Medulla oblongata (tissue), 1 donor: Measurements from ENCODE around the gene ALDH4A1.

ENCODE experiments used
- DNase-seq: peaks from one replicate; pipeline ENCODE4 v3.0.0-alpha.2; 2015; ENCODE audit errors: extremely low spot score

Gene ALDH4A1, protein sequence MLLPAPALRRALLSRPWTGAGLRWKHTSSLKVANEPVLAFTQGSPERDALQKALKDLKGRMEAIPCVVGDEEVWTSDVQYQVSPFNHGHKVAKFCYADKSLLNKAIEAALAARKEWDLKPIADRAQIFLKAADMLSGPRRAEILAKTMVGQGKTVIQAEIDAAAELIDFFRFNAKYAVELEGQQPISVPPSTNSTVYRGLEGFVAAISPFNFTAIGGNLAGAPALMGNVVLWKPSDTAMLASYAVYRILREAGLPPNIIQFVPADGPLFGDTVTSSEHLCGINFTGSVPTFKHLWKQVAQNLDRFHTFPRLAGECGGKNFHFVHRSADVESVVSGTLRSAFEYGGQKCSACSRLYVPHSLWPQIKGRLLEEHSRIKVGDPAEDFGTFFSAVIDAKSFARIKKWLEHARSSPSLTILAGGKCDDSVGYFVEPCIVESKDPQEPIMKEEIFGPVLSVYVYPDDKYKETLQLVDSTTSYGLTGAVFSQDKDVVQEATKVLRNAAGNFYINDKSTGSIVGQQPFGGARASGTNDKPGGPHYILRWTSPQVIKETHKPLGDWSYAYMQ

DNA sequence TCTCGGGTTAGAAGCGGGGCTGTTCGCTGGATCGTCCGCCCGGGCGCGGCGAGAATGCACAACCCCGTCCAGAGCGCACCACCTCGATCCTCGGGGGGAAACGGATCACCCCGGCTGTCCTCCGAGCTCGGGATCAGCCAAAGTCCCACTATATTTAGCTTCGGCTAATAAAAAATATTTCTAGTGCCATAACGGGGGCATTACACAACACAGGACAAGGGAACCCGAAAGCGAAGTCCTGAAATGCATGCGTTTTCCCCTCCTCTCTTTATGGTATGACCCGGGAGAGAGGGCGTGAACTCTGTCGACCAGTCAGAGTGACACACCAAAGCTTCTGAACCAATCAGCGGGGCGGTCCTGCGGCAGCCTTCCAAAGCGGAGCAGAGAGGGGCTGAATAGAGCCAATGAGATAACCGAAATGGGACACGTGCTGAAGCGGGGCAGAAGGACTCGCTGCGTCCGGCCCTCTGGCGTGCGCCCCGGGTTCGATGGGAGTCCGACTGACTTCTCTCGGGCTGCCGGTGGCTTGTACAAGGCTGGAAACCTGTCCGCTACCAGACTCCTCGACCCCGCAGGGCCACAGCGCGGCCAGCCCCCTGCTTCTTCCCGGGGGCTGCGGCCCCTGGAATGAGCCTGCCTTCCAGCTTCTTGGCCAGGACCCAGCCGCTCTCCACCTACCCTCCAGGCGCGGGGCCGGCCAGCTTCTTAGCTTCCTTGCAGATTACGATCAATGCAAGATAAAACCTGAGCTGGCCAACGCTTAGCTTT is at the start of gene ALDH4A1:
ALDH4A1 (minus strand) TSS at position 33 of the 768 bp plus-strand sequence; CDS start at position 1, 32 bp downstream.
- peak; percentile 98 for DNase-seq

DNA sequence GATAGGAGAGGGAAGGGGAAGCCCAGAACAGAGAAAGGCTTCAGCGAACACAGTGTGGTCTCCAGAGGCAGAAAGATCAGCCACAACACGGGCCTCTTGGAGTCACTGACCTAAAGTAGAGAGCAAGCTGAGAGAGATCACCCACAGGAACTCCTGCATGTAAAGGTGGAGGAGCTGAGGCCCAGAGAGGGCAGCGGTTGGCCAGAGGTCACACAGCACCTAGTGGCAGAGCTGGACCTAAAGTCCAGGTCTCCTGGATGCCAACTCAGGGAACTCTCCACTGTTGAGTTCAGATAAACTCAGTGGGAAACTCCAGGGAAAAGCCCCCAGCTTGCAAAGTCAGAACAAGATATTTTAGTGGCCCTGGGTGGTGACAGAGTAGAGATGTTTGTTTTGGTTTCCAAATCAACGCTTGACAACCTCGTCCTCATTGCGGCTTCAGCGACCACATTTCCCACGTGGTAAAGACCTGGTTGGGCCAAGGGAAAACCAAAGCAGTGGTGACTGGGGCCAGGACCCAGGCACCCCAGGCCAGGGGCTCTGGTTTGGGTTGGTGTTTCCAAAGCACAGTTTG is 49.5 kb upstream of the ALDH4A1 start:
- DNase-seq = no peak

DNA sequence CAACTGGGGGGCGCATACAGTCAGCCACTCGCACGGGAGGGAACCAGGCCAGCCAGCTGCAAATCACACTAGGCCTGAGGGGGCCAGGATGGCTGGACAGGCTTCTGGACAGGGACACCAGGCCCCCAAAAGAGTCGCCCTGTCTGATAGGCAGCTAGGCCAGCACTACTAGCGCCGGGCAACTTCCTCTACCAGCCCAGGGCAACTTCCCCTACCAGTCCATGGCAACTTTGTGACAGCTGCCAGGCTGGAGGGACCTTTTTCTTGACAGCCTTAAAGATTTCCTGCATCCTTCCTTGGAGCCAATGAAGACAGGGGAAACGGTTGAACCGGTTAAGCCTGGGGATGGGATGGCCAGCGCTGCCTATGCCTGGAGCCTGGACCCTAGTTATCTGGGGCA is 49.1 kb upstream of the ALDH4A1 start:
- DNase-seq = peak; percentile 48

DNA sequence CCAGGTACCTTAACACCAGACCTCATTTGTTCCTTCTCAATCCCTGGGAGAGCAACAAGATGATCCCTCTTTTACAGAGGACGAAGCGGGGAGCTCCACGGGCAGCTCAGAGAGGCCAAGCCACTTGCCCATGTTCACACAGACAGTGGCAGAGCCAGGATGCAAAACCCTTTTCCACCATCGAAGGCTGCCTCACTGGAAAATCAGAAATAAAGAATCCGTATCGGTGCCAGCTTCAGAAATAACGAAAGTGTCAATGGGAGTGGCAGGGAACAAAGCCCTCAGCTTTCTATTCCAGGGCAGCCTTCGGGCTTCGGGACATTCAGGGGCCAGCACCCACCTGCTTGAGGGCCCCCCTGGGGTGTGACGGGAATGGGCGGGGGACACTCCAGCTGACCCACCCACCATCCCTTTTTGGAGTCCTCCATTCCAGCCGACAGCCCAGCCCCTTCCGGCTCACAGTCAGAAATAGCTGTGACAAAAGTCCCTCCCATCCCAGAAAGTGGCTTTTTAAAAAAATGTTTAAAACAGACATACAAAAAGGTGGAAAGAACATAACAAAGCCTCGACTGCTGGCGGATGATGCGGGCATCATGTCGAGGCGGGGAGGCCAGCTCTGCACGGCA is 48.2 kb upstream of the ALDH4A1 start:
- peak; percentile 45 for DNase-seq

DNA sequence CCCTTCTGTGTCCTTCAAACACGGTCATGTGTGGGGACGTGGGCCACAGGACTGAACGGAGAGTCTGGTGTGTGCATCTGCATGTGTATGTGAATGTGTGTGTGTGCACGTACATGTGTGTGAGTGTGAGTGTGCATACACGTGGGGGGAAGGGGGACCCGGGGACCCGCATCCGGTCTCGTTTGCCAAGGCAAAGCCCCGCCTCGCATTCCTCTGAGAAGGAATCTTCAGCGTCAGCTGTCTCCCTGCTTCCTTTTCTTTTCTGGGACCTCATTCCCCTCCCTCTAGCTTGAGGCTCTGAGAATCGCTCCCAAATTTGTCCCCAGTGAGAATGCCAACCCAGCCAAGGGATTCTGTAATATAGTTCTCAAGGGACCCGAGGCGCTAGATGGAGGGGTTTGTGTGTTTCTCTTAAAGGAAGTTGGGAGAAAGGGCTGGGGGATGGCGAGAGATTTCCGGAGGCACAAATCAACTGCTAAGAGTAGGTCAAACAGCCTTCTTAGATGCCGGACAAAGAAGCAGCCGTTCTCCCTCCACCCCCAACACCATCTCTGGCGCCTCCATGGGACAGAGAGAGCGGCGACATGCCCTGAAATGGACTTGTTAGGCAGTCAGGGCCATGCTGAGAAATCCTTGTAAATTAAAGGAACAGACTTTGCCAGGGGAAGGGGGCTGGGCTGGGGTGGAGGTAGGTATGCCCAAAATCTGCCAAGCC is 47.5 kb upstream of the ALDH4A1 start:
- peak; percentile 86 for DNase-seq

DNA sequence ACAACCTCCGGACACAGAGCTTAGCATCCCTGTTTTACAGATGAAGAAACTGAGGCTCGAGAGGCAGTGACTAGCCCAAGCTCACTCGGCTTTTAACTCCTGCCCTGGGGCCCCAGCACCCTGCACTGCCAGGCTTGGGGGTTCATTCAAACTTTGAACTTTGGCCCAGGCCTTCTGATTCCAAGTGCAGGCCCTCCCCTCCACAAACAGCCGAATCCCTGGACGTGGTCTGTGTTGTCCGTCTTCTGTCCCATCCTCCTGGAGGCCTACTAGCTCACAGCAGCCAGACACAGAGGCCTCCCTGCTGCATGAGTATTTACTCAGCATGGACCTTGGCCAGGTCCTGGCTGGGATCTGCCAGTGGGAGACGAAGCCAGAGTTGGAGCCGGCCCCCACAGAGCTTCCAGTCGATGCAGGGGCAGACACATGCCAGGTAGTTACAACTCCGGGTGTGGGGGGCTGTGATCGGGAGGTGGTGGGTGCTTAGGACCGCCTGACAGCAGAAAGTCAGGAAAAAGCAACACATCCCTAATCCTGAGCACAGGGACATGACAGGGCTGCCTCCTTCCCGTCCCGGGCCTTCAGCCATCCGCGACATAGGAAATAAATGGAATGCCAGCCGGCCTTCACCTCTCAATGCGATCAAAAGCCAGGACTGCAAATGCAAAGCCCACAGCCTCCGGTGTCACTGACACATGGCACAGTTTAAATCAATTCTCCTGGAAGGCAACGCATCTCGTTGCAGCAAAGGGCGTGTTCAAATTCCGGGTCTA is 46.7 kb upstream of the ALDH4A1 start:
- peak; percentile 42 for DNase-seq

DNA sequence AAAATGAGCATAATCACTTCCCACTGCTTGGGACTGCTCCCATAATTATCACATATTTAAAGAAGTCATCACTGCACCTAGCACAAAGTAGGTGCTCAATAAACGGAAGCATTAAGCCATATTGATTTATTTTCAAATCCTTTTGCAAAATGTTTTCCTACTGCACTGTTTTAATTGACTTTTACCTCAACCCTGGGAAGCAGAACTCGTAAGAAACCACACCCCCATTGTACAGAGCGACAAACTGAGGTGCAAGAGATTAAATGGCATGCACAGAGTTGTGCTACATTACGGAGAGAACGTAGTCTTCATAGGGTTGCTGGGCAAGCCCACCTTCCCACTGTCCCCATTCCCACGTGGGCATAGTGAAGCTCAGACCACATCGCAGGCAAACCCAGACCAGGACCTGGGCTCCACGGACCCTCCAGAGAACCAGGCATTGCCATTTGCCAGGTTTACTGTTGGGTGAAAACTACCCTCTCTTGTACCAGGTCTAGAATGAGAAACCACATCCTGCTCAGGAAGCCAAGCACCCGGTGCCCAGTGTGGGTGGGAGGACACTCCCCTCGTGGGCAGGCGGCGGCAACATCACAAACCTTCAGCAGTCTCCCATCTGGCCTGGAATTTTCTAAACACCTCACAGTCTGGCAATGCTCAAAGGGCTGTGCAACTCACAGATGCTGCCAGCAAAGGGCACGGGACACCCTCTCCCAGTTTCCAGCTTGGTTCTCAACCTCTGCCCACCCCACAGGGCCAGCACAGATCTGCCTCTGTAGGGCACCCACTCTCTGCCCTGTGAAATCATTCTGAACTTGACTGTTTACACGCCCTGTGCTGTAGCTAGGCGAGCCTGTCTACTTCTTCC is 45.9 kb upstream of the ALDH4A1 start:
- DNase-seq = no peak

DNA sequence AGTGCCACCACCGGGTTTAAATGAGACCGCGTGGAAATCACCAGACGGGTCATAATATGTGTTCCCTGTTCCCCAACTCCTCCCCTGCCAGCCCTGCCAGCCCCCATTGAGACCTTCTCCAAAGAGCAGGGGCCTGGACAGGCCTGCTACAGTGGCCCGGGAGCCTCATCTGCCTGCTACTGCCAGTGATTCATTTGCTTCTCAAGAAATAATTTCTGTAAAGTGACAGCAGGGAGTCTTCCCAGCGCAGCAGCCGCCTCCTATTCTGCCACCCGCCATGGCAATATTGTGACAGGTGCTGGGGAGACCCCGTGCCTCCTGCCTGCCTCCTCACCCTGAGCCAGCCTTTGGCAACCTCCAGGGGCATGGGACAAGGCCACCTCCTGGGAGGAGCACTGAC is 45.2 kb upstream of the ALDH4A1 start:
- DNase-seq = no peak

DNA sequence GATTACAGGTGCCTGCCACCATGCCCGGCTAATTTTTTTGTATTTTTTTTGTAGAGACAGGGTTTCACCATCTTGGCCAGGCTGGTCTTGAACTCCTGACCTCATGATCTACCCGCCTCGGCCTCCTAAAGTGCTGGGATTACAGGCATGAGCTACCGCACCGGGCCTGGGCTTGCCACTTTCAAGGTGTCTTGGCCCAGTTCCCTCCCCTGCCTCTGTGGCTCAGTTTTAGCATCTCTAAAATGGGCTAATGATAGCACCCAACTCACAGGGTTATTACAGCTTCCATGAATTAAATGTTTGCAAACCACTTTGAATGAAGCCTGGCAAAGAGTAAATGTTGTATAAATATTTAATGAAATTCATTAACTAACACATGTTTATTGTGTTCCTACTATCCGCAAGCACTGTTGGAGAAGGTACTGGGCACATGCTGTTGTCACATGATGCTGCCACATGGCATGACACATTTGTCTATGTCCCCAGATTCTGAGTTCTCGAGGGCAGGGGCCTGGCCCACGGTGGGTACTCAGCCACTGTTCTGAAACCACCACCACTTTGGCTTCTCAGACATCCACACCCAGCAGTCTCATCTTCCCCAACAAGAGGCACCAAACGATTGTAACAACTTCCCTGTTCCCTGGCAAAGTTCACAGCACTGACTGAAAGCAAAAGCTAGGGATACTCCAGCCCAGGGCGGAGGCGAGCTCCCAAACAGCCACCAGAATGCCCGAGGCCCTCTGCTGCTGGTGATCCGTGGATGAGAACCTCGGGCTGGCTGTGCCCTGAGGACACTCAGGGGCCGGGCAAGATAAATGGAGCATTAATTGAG is 44.4 kb upstream of the ALDH4A1 start:
- DNase-seq = no peak

DNA sequence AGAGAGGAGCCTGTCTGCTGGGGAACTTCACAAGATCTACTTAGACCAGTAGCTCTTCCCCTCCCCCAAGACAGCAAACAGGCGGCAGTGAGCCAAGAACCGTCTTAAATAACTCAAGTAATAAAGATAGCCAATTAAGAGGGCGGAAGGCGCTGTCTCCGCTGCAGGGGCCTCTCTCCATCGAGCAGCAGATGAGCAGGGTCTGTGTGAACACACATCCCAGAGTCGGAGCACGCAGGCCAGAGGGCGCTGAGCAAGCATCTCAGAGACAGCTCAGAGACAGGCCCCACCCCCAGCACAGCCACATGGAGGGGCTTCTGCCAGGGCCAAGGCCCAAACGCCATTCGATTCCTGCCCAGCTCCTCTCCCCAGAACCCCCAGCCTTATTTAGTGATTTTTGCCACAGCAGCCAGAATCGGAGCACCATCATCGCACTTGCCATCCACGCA is 43.1 kb upstream of the ALDH4A1 start:
- DNase-seq = no peak

DNA sequence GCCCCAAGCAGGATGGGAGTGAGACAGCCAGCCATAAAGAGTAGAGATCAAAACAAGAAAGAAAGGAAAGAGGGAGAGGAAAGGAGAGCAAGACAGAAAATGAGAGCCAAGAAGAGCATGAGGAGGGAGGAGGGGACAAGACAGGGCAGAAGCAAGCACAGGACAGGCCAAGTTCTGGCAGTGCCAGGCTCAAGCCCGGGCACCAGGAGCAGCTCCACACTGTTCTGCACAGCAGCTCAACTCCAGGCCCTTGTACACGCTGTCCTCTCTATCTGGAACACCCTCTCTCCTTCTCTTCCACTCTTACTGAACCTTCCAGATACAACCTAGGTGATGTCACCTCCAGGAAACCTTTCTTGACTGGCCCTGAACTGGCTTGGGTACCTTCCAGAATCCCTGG is 42.5 kb upstream of the ALDH4A1 start:
- peak; percentile 73 for DNase-seq

DNA sequence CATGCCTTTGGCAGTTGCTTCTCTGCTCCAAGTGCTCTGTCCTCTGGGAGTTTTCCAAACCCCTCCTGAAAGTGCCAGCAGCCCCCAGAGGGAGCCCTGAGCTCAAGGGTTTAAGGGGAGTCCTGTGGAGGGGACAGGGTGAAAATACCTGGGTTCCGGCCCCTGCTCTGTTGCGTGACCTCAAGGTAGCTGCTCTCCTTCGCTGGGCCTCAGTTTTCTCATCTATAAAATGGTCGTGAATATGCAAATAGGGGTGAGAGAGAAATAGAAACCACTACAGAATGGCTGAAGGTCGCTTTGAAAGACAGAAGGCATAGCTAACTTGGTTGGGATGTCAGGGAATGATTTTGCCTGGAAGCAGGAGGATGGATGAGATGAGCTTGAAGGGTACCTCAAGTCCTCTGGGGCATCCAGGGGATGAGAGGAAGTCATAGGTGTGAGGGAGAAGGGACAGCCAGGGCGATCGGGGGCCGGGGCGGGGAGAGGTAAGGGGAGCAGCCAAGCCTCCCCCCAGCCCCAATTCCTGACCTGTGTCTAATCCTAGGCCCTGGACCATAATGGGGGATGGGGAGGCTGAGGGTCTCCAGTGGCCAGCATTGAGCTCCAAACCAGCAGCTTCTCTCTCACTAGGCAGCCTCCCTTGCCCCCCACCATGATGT is 41.7 kb upstream of the ALDH4A1 start:
- DNase-seq = no peak

DNA sequence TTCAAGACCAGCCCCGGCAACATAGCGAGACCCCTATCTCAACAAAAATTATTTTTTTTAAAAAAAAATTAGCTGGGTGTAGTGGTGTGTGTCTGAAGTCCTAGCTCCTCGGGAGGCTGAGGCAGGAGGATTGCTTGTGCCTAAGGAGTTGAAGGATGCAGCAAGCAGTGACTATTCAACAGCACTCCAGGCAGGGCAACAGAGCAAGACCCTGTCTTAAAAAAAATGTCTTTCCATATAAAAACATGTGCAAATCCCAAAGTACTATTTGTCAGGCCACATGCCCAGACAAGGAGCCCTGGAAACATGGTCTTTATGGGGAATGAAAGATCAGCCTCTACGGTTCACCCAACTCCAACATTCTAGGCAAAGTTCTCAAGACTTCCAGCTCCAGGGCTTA is 40.8 kb upstream of the ALDH4A1 start:
- DNase-seq = no peak

DNA sequence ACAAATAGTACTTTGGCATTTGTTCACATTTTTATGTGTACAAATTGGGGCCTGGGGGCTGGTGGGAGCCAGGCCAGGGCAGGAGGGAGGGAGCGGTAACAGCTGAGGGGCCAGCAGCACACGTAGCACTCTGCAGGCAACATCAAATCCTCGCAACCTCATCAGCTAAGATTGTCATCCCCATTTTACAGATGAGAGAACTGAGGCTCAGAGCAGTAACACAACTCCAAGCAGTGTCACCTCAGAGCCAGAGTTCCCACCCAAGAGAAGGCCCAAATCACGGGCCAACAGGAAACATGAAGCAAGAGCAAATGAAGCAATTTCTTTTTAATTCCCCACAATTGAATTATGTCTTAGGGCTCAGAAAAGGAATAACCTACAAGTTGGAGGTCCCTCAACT is 40.0 kb upstream of the ALDH4A1 start:
- DNase-seq = no peak

DNA sequence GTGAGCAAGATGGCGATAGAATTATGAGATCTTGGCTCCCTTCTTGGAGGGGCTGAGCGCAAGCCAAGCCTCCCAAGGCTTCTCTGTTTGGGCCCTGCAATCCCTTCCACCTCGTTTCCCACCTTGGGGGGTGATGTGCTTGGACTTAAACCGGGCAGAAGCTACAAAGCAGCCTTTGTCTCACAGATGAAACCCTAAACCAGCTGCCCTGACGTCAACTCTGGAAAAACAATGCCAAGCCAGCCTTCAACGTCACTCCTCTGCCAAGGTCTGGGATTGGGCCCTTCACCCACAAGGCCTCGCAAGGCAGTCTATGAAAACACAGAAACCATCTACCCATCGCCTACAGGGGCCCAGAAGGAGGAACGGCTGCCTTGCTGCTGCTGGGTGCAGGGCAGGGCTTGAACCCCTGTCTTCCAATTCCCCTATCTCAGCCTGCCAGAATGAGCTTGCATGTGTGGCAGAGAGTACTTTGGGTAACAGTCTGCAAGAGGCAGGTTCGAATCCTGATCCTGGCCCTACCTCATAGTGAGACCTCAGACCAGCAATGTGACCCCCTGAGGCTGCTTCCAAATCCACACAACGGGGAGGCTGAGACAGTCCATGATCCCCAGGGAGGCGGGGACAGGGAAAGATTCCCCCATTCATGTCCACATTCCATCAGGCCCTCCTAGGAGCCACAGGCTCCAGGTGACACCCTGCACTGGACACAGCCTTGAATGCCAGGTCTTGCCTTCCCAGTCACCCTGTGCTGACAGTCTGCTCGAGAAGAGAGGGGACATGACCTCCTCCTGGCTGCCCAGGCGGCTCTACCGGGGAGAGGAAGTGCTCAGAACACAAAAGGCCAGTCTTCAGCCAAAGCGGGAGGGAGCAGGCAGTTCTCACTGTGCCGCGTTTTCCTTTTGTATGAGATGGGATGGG is 39.1 kb upstream of the ALDH4A1 start:
- DNase-seq = peak; percentile 97

DNA sequence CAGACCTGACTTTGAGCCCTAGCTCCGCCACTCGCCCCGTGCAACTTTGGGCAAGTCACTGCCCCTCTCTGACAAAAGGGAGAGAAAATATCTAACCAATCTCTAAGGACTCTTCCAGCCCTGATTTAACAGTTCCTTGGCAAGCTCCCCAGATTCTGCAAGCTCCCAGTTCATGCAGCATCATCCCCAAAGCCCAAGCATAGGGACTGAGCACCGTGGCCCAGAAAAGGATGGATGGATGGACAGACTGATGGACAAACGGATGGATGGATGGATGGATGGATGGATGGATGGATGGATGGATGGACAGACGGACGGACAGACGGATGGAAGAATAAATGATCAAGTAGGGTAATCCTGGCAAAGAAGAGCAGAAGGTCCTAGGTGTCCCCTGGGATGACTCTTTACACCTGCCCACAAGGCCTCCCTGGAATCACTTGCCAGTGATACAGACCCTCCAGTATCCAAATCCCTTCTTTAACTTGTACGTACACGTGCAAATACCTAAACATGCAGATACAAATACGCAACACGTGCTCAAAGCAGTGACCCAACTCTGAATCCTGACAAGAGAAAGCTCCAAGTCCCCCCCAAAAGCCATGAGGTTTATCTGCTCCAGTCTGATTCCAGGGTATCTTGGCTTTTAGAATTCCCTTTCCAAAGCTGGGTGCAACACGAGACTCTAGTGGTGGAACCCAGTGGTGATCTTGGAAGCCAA is 38.1 kb upstream of the ALDH4A1 start:
- no peak for DNase-seq
